Stimulated activated CD4-positive, alpha-beta T cell treated with anti-CD3 and anti-CD28 coated beads, Interleukin-4, amount 100 ng/mL, for 24 hours (primary cell): Measurements from ENCODE around the gene PIBF1.
"Not testable (repeated sequence)": the region's sequence is repeated elsewhere in the genome, so short reads cannot be mapped to it uniquely, and the experiment has no call there.

Source experiments
- DNase-seq: peaks from one replicate; pipeline ENCODE4 v3.0.0-alpha.2; 2020

PIBF1 gene, protein sequence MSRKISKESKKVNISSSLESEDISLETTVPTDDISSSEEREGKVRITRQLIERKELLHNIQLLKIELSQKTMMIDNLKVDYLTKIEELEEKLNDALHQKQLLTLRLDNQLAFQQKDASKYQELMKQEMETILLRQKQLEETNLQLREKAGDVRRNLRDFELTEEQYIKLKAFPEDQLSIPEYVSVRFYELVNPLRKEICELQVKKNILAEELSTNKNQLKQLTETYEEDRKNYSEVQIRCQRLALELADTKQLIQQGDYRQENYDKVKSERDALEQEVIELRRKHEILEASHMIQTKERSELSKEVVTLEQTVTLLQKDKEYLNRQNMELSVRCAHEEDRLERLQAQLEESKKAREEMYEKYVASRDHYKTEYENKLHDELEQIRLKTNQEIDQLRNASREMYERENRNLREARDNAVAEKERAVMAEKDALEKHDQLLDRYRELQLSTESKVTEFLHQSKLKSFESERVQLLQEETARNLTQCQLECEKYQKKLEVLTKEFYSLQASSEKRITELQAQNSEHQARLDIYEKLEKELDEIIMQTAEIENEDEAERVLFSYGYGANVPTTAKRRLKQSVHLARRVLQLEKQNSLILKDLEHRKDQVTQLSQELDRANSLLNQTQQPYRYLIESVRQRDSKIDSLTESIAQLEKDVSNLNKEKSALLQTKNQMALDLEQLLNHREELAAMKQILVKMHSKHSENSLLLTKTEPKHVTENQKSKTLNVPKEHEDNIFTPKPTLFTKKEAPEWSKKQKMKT

DNA sequence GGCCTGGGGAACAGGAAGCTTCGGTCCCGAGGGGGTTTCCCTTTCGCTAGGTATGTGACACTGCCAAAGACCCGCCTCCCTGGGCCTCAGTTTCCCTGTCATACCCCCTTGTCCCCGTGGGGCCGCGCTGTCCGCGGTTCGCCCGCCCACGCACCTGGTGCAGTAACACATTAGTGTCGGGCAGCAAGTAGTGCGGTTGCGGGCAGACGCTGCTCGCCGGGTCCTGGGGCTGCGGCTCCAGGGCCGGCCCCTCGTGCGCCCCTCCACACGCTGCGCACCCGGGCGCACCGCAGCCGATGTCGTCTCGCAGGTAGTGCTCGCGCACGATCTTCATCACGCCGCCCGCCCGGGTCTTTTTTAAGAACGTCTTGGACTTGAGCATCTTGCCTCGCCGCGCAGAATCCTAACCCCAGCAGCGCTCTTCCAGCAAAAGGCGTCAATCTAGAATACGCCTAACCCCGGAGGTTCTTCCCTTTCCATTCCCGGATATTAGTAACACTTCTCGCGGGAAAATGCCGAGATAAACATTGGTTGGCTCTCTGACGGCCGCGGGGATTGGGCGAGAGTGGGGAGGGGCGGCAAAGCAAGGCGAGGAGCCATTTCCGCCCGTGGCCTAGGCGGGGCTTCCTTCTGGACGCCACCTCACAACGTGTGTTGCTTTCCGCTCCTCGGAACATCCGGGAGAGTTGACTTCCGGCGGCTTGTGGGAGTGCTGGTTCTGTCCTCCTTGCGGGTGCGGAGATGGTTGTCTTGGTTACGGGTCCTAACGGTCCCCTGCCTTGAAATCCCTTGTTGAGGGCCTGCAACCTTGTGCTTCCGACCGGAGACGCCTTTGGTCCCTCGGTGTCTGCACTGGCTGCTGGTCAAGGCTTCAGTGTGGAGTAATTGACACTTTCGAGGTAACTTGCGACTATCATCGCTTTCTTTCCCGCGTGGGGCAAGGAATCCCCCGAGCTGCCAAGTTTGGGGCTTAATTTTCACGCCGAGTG, at the start of gene PIBF1, which contains the start of gene DIS3:
PIBF1 (plus strand) TSS at position 683 of the 989 bp plus-strand sequence. CDS start 1,337 bp downstream, outside the sequence.
DIS3 (minus strand) TSS at position 450 of the 989 bp plus-strand sequence; CDS start at position 382, 68 bp downstream.
- DNase-seq: peak; percentile 98

DNA sequence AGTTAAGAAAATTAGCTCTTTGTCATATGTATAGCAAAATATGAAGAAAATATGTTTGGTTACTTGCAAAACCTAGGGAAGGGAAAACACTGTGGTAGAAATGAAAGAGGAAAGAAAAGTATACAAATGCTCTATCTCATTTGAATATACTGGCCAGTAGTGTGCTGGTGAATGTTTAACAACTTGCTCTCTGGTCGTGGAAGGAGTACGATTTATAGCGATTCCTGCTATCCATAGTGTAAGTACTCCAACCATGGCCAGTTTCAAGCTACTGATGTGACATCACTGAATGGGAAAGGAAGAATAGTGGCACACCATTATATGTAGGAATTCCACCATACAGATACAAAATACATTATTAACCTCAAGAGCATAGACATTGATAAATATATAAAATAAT, 44.9 kb upstream of the PIBF1 start:
- no peak for DNase-seq

DNA sequence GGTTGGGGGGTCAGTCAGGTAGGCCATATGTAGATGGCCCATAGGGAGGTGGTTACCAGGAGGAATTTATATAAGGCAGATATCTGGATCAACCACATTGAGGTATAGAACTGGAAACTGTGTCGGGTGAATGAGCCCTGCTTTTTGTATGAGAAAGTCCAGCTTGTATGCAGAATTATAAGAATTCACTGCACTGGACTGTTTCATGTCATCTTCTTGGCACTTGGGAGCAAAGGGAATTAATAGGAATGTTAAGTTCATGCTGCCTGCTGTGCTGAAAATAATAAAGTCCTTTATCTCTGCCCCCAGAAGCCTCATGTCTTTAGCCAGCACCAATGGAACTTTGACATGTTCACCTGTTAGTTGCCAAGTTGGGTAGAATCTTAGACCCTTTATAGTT, 41.9 kb upstream of the PIBF1 start:
- DNase-seq: no peak

DNA sequence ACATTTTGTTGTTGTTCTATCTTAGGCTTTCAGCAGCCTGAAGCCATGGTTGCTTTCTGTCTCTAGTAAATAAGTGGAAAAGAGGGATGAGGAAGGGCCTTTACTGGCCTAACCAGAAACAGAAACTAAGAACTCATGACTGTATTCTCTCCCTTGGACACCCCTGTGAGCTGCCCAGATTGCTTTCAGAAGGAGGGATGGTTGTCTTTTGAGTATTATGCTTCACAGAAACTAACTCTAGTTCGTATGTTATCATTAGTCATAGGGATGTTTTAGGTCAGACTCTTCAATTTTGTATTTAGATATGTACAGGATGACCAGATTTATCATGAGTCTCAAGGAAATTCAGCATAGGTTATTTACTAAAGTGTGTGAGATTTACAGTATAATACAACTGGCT, 36.7 kb upstream of the PIBF1 start:
- DNase-seq: no peak

DNA sequence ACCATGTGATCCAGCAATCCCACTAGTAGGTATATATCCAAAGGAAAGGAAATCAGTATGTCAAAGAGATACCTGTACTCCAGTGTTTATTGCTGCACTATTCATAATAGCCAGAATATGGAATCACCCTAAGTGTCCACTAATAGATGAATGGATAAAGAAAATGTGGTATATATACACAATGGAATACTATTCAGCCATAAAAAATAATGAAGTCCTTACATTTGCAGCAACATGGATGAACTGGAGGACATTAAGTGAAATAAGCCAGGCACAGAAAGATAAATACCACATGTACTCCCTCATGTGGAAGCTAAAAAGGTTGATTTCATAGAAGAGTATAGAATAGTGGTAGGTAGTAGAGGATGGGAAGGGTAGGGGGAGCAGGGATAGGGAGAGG, 30.7 kb upstream of the PIBF1 start:
- DNase-seq: no peak

DNA sequence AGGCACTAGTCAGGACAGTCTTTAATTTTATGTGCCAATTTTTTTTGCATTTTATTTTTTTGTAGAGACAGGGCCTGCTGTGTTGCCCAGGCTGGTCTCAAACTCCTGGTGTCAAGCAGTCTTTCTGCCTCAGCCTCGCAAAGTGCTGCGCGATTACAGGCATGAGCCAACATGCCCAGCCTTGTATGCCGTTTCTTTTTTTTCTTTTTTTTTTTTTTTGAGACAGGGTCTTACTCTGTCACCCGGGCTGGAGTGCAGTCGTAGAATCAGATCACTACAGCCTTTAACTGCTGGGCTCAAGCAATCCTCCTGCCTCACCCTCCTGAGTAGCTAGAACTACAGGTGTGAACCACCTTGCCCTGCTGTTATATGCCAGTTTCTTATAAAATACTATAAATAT, 27.8 kb upstream of the PIBF1 start:
- DNase-seq: no peak

DNA sequence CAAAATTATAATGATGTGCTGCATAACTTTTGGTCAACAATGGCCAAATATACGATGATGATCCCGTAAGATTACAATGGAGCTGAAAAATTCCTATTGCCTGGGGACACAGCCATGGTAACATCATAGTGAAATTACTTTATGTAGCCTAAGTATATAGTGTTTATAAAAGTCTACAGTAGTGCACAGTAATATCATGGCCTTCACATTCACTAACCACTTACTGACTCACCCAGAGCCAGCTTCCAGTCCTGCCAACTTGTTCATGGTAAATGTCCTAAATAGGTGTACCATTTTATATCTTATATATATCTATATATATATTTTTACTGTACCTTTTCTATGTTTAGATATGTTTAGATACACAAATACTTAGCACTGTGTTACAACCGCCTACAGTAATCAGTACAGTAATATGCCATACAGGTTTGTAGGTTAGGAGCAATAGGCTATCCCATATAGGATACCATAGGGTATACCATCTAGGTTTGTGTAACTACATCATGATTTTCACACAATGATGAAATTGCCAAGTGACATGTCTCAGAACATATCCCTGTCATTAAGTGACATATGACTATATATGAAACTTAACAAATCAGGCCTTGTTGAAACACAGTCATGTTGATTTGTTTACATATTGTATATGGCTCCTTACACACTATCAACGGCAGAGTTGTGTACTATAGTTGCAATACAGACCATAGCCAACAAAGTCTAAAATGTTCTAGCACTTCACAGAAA, 24.0 kb upstream of the PIBF1 start:
- no peak for DNase-seq

DNA sequence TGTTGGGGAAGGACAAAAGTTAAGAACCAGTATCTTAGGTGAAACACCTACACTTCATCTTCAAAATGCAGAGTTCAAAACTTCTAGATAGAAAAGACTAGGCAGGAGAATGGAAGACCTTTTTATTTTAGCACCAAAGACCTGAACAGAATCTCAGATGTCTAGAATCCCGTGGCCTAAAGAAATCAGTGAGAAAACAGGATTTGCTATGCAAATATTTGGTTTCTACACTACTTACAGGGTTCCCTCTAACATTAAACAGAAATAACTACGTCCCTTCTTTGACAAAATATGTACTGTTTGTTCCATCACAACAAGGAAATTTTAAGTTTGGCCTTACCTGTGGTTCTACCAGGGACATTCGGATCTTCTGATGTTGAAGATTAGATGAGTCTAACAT, 21.7 kb upstream of the PIBF1 start:
- no peak for DNase-seq

DNA sequence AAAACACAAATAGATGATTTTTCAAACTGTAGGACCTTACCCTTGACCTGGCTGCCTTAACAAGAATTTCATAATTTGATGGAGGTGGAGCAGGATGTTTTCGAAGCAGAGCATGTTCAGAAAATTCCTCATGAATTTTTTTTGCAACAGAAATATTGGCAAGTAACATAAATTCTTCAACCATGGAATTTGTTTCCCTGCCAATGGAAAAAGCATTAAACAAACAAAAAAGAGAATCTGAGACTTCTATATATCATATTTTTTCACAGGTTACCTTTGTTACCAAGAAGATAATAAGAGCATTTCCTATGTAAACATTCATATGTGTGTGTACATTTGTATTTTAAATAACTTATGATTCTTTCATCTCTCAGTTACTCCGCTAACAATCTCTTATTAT, 18.5 kb upstream of the PIBF1 start:
- no peak for DNase-seq

DNA sequence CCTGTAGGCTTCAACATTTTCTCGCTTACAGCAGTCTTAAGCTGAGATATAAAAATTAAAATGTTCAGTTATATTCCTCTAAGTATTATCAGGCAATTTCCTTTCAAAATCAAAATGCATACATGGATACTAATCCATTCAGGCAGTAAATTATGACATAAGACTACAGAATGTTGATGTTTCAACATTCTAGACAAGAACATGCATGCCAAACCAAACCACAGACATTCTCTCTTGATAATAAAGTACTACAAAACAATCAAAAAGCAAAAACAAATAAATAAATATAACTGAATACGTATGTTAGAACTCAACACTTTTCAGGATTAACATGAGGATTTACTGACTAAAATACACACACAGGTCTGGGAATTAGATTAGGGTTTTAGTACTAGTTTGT, 7.9 kb upstream of the PIBF1 start:
- no peak for DNase-seq

DNA sequence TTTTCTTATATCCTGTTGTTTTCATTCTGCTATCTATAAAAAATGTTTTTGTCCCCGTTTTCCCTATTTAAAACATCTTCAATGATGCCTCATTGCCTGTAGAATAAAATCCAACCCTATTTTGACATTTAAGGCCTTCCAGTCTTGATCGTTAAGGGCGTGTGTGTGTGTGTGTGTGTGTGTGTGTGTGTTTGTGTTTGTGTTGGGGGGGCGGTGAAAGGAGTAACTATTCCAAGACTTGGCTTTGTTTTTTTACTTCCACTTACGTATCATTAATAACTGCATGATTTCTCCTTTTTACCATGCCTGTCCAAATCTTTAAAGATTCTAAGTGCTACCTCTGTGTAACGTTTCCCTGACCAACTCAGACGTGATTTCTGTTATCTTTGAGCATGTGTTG, 784 bp downstream of the PIBF1 start:
- no peak for DNase-seq

DNA sequence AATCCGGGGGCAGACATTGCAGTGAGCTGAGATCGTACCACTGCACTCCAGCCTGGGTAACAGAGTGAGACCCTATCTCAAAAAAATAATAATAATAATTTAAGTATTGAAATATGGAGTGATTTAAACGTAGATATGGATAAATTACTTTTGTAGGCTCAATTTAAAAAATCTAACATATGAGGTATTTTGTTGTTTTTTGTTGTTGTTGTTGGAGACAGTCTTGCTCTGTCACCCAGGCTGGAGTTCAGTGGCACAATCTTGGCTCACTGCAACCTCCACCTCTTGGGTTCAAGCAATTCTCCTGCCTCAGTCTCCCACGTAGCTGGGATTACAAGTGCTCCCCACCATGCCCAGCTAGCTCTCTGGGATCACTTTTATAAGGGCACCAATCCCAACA, 2.7 kb downstream of the PIBF1 start:
- not testable (repeated sequence) for DNase-seq

DNA sequence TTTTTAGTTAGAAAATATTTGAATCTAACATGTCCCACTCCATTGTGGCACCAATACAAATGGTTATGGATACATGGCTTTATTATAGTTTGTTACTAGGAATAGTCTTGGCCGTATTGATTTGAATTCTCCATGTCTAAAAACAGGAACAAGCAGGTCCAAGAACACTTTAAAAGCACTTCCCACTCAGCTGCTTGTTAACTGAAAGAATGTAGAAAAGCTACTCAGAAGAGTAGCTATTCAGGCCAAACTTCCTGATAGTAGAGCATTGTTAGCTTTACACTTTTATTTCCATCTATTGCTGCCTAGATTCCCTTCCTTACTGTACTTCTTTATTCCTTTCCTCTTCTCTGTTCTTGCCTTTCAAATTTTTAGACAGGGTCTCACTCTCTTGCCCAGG, 6.9 kb downstream of the PIBF1 start:
- no peak for DNase-seq

DNA sequence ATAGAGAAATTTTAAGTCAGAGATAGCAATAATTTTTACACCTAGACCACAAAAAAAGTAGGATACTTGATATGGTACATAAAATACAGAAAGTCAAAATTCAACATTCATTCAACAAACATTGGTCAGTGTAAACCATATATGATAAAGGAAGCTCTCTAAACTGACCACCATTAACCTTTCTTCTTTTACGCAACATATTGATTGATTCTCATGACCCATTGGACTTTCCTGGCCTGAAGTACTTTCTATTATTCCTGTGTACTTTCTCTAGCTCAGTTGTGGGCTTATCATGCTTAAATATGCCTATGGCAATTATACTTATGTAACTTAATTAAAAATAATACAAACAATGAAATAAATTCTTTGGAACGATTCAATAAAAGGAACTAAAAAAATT, 10.7 kb downstream of the PIBF1 start:
- no peak for DNase-seq

DNA sequence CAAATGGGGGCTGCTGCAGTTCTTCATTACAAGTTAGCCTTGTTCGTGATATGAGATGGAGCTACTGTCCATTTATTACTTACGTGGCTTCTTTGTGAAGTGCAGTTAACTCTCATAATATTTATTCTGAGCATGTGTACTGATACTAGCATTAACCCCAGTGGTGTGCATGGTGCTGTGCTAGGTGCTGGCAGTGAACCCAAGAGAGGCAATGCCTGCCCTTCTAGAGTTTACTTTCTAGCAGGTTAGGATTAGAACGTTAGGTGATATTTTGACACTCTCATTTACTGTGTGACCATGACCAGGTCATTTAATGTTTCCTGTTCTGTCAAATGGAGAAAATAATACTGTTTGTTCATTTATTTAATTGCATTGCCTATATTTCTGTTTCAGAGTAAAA, 16.9 kb downstream of the PIBF1 start:
- no peak for DNase-seq

DNA sequence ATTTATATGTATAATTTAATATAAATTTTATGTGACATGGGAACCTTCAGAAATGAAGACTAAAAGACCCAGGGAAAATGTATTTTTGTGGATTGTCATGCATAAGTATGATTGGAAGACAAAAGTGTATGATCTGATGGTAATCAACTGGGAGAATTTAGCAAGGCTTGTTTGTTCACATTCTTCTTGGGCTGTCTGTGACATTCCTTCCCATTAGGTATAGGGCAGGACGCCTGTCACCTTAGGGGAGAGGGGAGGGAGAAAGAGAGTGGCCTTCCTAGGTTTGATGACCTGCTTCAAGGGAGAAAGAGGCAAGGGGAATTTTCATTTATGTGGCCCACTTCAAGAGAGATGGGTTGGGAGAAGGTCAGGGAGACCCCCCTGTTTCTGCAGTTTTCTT, 22.4 kb downstream of the PIBF1 start:
- DNase-seq: no peak

DNA sequence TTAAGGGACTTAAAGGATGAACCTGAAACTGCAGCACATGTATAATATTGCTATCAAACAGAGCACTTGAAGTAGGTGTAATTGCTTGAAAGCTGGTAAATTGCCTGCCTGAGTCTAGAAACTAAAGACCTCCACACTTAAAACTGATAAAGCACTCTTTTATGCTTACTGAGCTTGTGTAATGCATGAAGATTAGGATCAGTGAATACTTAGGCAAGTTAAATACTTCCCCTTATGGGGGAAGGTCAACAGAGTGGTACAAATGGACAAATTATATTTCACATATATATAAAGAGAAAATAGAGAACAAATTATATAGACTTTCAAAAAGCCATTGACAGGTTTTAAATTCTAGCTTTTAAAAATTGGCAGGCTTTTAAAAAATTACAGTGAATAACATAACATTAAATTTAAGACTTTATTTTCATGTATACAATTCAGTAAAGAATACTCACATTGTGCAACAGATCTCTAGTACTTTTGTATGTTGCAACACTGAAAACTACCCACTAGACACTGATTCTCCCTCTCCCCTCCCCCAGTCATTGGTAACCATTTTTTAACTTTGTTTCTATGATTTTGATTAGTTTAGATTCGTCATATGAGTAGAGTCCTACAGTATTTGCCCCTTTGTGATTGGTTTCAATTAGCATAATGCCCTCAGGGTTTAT, 23.9 kb downstream of the PIBF1 start:
- DNase-seq: no peak

DNA sequence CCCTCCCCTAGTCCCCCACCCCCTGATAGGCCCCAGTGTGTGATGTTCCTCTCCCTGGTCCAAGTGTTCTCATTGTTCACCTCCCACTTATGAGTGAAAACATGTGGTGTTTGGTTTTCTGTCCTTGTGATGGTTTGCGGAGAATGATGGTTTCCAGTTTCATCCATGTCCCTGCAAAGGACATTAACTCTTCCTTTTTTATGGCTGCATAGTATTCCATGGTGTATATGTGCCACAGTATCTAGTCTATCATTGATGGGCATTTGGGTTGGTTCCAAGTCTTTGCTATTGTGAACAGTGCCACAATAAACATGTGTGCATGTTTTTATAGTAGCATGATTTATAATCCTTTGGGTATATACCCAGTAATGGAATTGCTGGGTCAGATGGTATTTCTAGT, 24.6 kb downstream of the PIBF1 start:
- DNase-seq: not testable (repeated sequence)

DNA sequence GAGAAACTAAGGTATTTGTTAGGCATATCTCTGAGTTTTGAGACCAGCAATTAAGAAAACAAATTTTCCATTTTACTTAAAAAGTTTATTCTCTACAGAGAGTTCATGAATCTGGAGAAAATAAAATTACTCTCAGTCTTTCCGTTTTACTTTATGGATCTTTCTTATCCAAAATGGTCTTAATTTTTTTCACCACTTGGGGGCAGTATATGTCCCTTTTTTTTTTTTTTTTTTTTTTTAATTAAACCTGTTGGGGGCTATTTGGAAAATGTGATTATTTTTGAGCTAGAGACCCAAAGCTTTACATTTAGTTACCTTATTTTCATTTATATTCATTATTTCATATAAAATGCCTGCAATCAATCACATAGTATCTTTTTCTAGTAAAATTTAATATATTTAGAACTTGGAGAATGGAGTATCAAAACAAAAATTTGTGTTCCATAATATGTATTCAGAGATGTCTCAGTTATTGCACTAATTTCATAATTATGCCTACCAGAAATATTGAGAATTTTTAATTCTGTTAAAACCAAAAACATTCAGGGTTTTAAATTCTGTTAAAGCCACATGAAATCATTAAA, 27.1 kb downstream of the PIBF1 start:
- DNase-seq: no peak

DNA sequence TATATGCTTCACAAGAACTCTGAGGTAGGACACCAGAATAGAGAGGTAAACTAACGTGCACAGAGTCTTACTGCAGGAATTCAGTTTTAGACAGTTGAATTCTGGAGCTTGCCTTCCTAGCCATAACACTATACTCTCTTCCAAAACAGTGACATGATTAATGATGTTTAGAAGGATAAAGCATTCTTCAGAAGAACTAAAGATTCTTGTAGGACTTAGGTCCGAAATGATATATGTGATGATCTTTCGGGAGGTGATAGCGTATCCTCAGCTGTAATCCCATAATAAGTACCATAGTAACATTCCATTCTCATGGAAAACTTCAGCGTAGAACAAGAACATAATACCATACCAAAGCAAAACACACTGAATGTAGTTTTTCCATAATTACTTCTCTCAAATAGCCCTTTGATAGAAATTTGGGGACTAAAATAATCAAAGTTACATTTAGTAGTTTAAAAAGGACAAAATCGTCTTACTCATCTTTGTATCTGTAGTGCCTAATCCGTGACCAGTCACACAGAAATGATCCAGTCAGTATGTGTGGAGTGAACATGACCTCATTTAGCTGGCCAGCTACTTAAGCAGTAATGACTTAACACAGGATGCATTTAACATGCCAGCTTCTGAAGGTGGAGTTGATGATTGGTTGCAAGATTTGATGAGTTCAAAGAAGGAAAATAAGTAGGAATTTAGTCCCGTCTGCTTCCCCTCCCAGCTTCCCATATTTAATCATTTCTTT, 38.4 kb downstream of the PIBF1 start:
- no peak for DNase-seq

DNA sequence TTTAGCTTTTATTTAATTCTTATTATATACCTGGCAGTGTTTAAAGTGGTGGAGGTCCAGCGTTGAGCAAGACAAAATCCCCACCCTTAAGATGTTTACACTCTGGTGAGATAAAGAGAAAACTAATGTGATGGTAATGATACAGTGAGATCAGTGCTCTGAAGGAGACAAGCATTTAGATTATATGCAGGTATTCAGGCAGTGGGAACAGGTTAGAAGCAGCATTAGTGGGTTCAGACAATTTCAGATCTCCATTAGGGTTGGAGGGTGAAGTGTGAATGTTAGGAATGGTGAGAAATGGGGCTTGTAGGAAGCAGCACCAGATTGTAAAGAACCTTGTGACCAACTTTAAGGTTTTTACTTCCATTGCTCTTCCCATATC, 39.0 kb downstream of the PIBF1 start:
- no peak for DNase-seq
